SK-N-SH (cell line): ENCODE results near the gene DSCAM. TPM values are rescaled to one million over a fixed set of nuclear protein-coding genes. Genes with fewer than 3 reads are reported as not detected.

Experiments used
- CTCF ChIA-PET: fragments of 300-600, 350-600 bp; formaldehyde crosslinking; extraction: SDS; loops from one replicate; lab custom pipeline; 2021; lab: Yijun Ruan, JAX
- POLR2A ChIA-PET: fragments of 350-600 bp; sonication (Branson Sonifier 250); formaldehyde crosslinking; extraction: SDS; loops from one replicate; lab custom pipeline; 2020; ENCODE audit warnings: antibody characterized with exemption, inconsistent platforms; lab: Yijun Ruan, JAX
- DNase-seq: peaks from one replicate; pipeline ENCODE4 v3.0.0; 2012
- H2AFZ ChIP-seq: fragments of 200-600 bp; sonication (generic); 2 replicates; pipeline ENCODE4 v1.8.1; 2016; ENCODE audit warnings: antibody characterized with exemption, mild to moderate bottlenecking, low read depth
- H3F3A ChIP-seq: fragments of 200-600 bp; sonication (generic); replicated peaks from 2 replicates; pipeline ENCODE3; 2016; ENCODE audit warnings: antibody characterized with exemption, mild to moderate bottlenecking; ENCODE audit not compliant: insufficient read depth
- H3K27ac ChIP-seq, 2 experiments: fragments of 200-500 bp in 1 of 2; fragments of 200-600 bp in 1 of 2; sonication (Bioruptor generic) in 1 of 2; sonication (generic), shearing (Covaris generic) in 1 of 2; 2 replicates each; pipeline versions ENCODE4 v1.5.1 to v1.6.1; 2014 to 2016; ENCODE audit warnings: low read depth in 2 of 2, inconsistent platforms in 1 of 2, low read length in 1 of 2, mild to moderate bottlenecking in 1 of 2, mixed read lengths in 1 of 2
- H3K27me3 ChIP-seq: fragments of 200-600 bp; sonication (generic), shearing (Covaris generic); 2 replicates; pipeline ENCODE4 v1.6.1; 2016; ENCODE audit warnings: mixed run types; ENCODE audit not compliant: insufficient read depth
- H3K36me3 ChIP-seq, 2 experiments: fragments of 200-500 bp in 1 of 2; fragments of 200-600 bp in 1 of 2; sonication (Bioruptor generic) in 1 of 2; sonication (generic) in 1 of 2; replicated peaks in 1 of 2; 2 replicates each; pipeline versions ENCODE3 to v1.5.1; 2014 to 2016; ENCODE audit warnings: low read length in 1 of 2, mild to moderate bottlenecking in 1 of 2; ENCODE audit not compliant: insufficient read depth in 2 of 2, control insufficient read depth in 1 of 2
- H3K4me1 ChIP-seq, 2 experiments: fragments of 200-500 bp in 1 of 2; fragments of 200-600 bp in 1 of 2; sonication (Bioruptor generic) in 1 of 2; sonication (generic), shearing (Covaris generic) in 1 of 2; 2 replicates each; pipeline versions ENCODE4 v1.5.1 to v1.6.1; 2014 to 2016; ENCODE audit warnings: low read depth in 1 of 2, low read length in 1 of 2, mixed run types in 1 of 2; ENCODE audit not compliant: insufficient read depth in 2 of 2, control insufficient read depth in 1 of 2
- H3K4me2 ChIP-seq: fragments of 200-600 bp; sonication (generic), shearing (Covaris generic); 2 replicates; pipeline ENCODE4 v1.6.1; 2017; ENCODE audit warnings: mixed run types
- H3K4me3 ChIP-seq, 2 experiments: fragments of 200-500 bp in 1 of 2; fragments of 200-600 bp in 1 of 2; sonication (Bioruptor generic) in 1 of 2; sonication (generic), shearing (Covaris generic) in 1 of 2; 2 replicates each; pipeline versions ENCODE4 v1.5.1 to v1.8.1; 2014 to 2016; ENCODE audit warnings: low read depth in 2 of 2, inconsistent platforms in 1 of 2, low read length in 1 of 2, mild to moderate bottlenecking in 1 of 2, mixed read lengths in 1 of 2, moderate library complexity in 1 of 2
- H3K79me2 ChIP-seq: fragments of 200-600 bp; sonication (generic); 2 replicates; pipeline ENCODE4 v1.8.1; 2017; ENCODE audit warnings: mild to moderate bottlenecking; ENCODE audit not compliant: insufficient read depth
- H3K9ac ChIP-seq: fragments of 200-600 bp; sonication (generic); 2 replicates; pipeline ENCODE4 v1.6.1; 2017; ENCODE audit warnings: mixed run types
- H3K9me2 ChIP-seq: fragments of 200-600 bp; sonication (generic); 2 replicates; pipeline ENCODE4 v1.6.1; 2017; ENCODE audit warnings: mixed run types
- H3K9me3 ChIP-seq: fragments of 200-600 bp; sonication (generic); 2 replicates; pipeline ENCODE4 v1.6.1; 2017; ENCODE audit warnings: mixed run types, mild to moderate bottlenecking, moderate library complexity
- H4K20me1 ChIP-seq: fragments of 200-600 bp; sonication (generic); 2 replicates; pipeline ENCODE4 v1.6.1; 2017; ENCODE audit warnings: mild to moderate bottlenecking, mixed run types; ENCODE audit not compliant: insufficient read depth
- CHD2 ChIP-seq: fragments of 150-350 bp; IDR thresholded peaks from 2 replicates; pipeline ENCODE4 v1.6.1; 2018; ENCODE audit warnings: low read length; ENCODE audit not compliant: partially characterized antibody
- CTCF ChIP-seq: fragments of 200-600 bp; sonication (generic); IDR thresholded peaks from 2 replicates; pipeline ENCODE4 v1.6.1; 2017; ENCODE audit warnings: antibody characterized with exemption, mild to moderate bottlenecking, moderate library complexity
- FOSL2 ChIP-seq: IDR thresholded peaks from 2 replicates; pipeline ENCODE4 v1.4.0; 2012; ENCODE audit warnings: low read depth, mild to moderate bottlenecking, moderate library complexity, borderline replicate concordance
- GABPA ChIP-seq: IDR thresholded peaks from 2 replicates; pipeline ENCODE4 v1.4.0; 2012; ENCODE audit warnings: low read depth, mild to moderate bottlenecking
- GATA2 ChIP-seq: sonication (generic); formaldehyde crosslinking; IDR thresholded peaks from 2 replicates; pipeline ENCODE4 v1.5.0; 2020; ENCODE audit warnings: mild to moderate bottlenecking, missing genetic modification reagents
- IRF3 ChIP-seq: fragments of 150-350 bp; IDR thresholded peaks from 2 replicates; pipeline ENCODE4 v1.6.1; 2016; ENCODE audit warnings: mild to moderate bottlenecking, low read depth, low read length
- JUND ChIP-seq: IDR thresholded peaks from 2 replicates; pipeline ENCODE4 v1.4.0; 2012
- MAX ChIP-seq: IDR thresholded peaks from 2 replicates; pipeline ENCODE4 v1.4.0; 2012; ENCODE audit warnings: low read depth
- NFIC ChIP-seq: IDR thresholded peaks from 2 replicates; pipeline ENCODE4 v1.4.0; 2012; ENCODE audit warnings: borderline replicate concordance
- POLR2AphosphoS5 ChIP-seq: IDR thresholded peaks from 2 replicates; pipeline ENCODE4 v1.6.1; 2012; ENCODE audit warnings: low read depth, low read length
- RCOR1 ChIP-seq: fragments of 150-350 bp; IDR thresholded peaks from 2 replicates; pipeline ENCODE4 v1.6.1; 2017; ENCODE audit warnings: antibody characterized with exemption, low read length
- SIN3A ChIP-seq: IDR thresholded peaks from 2 replicates; pipeline ENCODE4 v1.6.1; 2012; ENCODE audit warnings: low read depth, mild to moderate bottlenecking, low read length, moderate library complexity, borderline replicate concordance
- SMC3 ChIP-seq: IDR thresholded peaks from 2 replicates; pipeline ENCODE4 v1.6.1; 2012; ENCODE audit warnings: low read depth, low read length, improper control_type of control experiment
- TAF1 ChIP-seq: IDR thresholded peaks from 2 replicates; pipeline ENCODE4 v1.6.1; 2012; ENCODE audit warnings: low read depth, mild to moderate bottlenecking, low read length, moderate library complexity, borderline replicate concordance
- TCF12 ChIP-seq: IDR thresholded peaks from 2 replicates; pipeline ENCODE4 v1.4.0; 2012
- TEAD4 ChIP-seq: IDR thresholded peaks from 2 replicates; pipeline ENCODE4 v1.4.0; 2012; ENCODE audit warnings: mild to moderate bottlenecking, borderline replicate concordance; ENCODE audit not compliant: insufficient read depth
- USF1 ChIP-seq: IDR thresholded peaks from 2 replicates; pipeline ENCODE4 v1.4.0; 2012; ENCODE audit warnings: low read depth, borderline replicate concordance
- USF2 ChIP-seq: fragments of 150-350 bp; IDR thresholded peaks from 2 replicates; pipeline ENCODE4 v1.6.1; 2017; ENCODE audit warnings: antibody characterized with exemption, low read length, low read depth, borderline replicate concordance
- YY1 ChIP-seq: IDR thresholded peaks from 2 replicates; pipeline ENCODE4 v1.4.0; 2012; ENCODE audit warnings: low read depth, mild to moderate bottlenecking
- ZBTB33 ChIP-seq: IDR thresholded peaks from 2 replicates; pipeline ENCODE4 v1.4.0; 2012; ENCODE audit warnings: low read depth, borderline replicate concordance
- WGBS: methylation state at CpG from one replicate; pipeline ENCODE4 v1.1.6; 2017; ENCODE audit warnings: low lambda C conversion rate; 5-methylcytosine and 5-hydroxymethylcytosine counted together
- polyA plus RNA-seq, 3 experiments: library from polyadenylated mRNA; depleted of rRNA; stranded (reverse); fragments of >200 nt; gene quantifications; 2 replicates each; pipeline ENCODE4 v1.2.3, GENCODE V29; 2012

DSCAM gene
- polyA plus RNA-seq, 1 of the 3 experiments (the other 2 are of a cell fraction): not detected

GRCh38 chr21:40452548-40452947, 394.4 kb downstream of the DSCAM start:
- Histone ChIP-seq H3K79me2 (no peaks in the 10 kb centered on the region), H3K4me3 (no peak overlapping the region), H3K4me1 (no peaks in the 10 kb centered on the region; a peak in 1 of 4 replicates), H3K9me2 (no peaks in the 10 kb centered on the region), H4K20me1 (no peaks in the 10 kb centered on the region), H3K9me3 (no peaks in the 10 kb centered on the region; the same call in 1 of the 2 replicates), H3K9ac (no peak overlapping the region), H3F3A (no peaks in the 10 kb centered on the region), H3K27me3 (no peaks in the 10 kb centered on the region), H3K36me3 (no peaks in the 10 kb centered on the region), H3K4me2 (no peak overlapping the region), H3K27ac (no peak overlapping the region), H2AFZ (no peak overlapping the region)
- no peak for DNase-seq
- ChIA-PET POLR2A (no interaction called here), CTCF (interaction anchor here (1.0 to 1.7 kb wide), 2 partner anchors 309 to 444 kb away, joined by 3 to 4 read pairs; no protein-coding TSS in a partner anchor)
- TF ChIP-seq SIN3A: no peak
- no peak for TF ChIP-seq POLR2AphosphoS5
- TF ChIP-seq JUND: no peak
- TF ChIP-seq USF1: no peak
- TF ChIP-seq IRF3: no peak
- TF ChIP-seq CHD2: no peak
- no peak for TF ChIP-seq GATA2 (CRISPR knock-in tag)
- WGBS: 9% methylated on average over 1 of the region's 1 CpG

- Histone ChIP-seq H3K4me2 (no peak overlapping the region), H3F3A (no peaks in the 10 kb centered on the region), H3K36me3 (no peaks in the 10 kb centered on the region)
- POLR2A ChIA-PET: no interaction called here
- no peak for TF ChIP-seq TAF1
- TF ChIP-seq FOSL2: no peak
- no peak for TF ChIP-seq SMC3
- no peak for TF ChIP-seq GABPA
- no peak for TF ChIP-seq USF1
- no peak for TF ChIP-seq CTCF
- no peak for TF ChIP-seq TCF12
- no peak for TF ChIP-seq MAX
- no peak for TF ChIP-seq ZBTB33
- TF ChIP-seq YY1: no peak
- TF ChIP-seq USF2: no peak
- TF ChIP-seq TEAD4: no peak
- no peak for TF ChIP-seq RCOR1
- no peak for TF ChIP-seq POLR2AphosphoS5
- no peak for TF ChIP-seq NFIC
- TF ChIP-seq, all 33 proteins: peak for 0
- H3K9me3 ChIP-seq: no peaks in the 10 kb centered on the region; the same call in 1 of the 2 replicates
- DNase-seq: no peak
- H3K4me3 ChIP-seq: no peak overlapping the region
- no peaks in the 10 kb centered on the region for H3K79me2 ChIP-seq
- H3K4me1 ChIP-seq: peaks cover 0 to 10% of the 10 kb centered on the region in 2 experiments; a peak in 2 of 4 replicates
- H4K20me1 ChIP-seq: no peaks in the 10 kb centered on the region
- CTCF ChIA-PET: interaction anchor here (4.6 kb wide), 1 partner anchor 20 kb away, joined by 22 read pairs; no protein-coding TSS in a partner anchor
- no peak overlapping the region for H3K9ac ChIP-seq
- WGBS: 2% methylated on average over 2 of the region's 2 CpGs
- H2AFZ ChIP-seq: no peak overlapping the region
- no peaks in the 10 kb centered on the region for H3K9me2 ChIP-seq
- H3K27ac ChIP-seq: no peak overlapping the region
- no peaks in the 10 kb centered on the region for H3K27me3 ChIP-seq
Measured at GRCh38 chr21:40447016-40447415, 399.9 kb downstream of the DSCAM start.
